GM12892 (cell line): Measurements from ENCODE around the gene TNS2.

Experiments used
- POLR2A ChIP-seq: IDR thresholded peaks from 2 replicates; pipeline ENCODE4 v1.6.1; 2011; ENCODE audit warnings: low read depth, low read length, control low read depth
- POLR2AphosphoS5 ChIP-seq: IDR thresholded peaks from 2 replicates; pipeline ENCODE4 v1.6.1; 2011; ENCODE audit warnings: low read depth, low read length, control low read depth
- TAF1 ChIP-seq: IDR thresholded peaks from 2 replicates; pipeline ENCODE4 v1.6.1; 2011; ENCODE audit warnings: low read depth, mild to moderate bottlenecking, control low read depth, low read length, borderline replicate concordance

GRCh38 chr12:53048033-53048779 lies 1.7 kb upstream of the TNS2 start:
- TF ChIP-seq POLR2A (no peak), TAF1 (no peak), POLR2AphosphoS5 (no peak)
